Bronchial epithelial cell (primary cell): ENCODE data around the gene HSPBP1. TPM values are rescaled to one million over a fixed set of nuclear protein-coding genes. Genes with fewer than 3 reads are reported as not detected.
A peak's percentile ranks its signal among the peaks of the same experiment; 100 is the strongest.

Experiments
- DNase-seq: peaks from one replicate; pipeline ENCODE4 v3.0.0-alpha.2; 2010; ENCODE audit warnings: low read depth
- FAIRE-seq: peaks from 2 replicates; lab custom pipeline; 2011; peaks lifted over from hg19 to GRCh38; lab: Jason Lieb, UNC
- H3K27me3 ChIP-seq: 2 replicates; pipeline ENCODE4 v1.5.1; 2011; ENCODE audit warnings: low read length; ENCODE audit not compliant: control insufficient read depth, insufficient read depth
- H3K36me3 ChIP-seq: 2 replicates; pipeline ENCODE4 v1.5.1; 2011; ENCODE audit warnings: low read length; ENCODE audit not compliant: control insufficient read depth, insufficient read depth
- H3K4me3 ChIP-seq: 2 replicates; pipeline ENCODE4 v1.5.1; 2011; ENCODE audit warnings: mild to moderate bottlenecking, low read depth, low read length, control low read depth
- total RNA-seq: library from RNA; depleted of rRNA; stranded (reverse); fragments of >200 nt; gene quantifications from 2 replicates; pipeline ENCODE4 v1.2.1, GENCODE V29; 2014
- TF ChIP-seq, protein P1 (sequence below): IDR thresholded peaks from 2 replicates; pipeline ENCODE4 v1.5.1; 2011; ENCODE audit warnings: mild to moderate bottlenecking, moderate library complexity, low read length, control low read depth, inconsistent platforms; ENCODE audit not compliant: insufficient read depth, severe bottlenecking

Gene HSPBP1
- total RNA-seq, 1 donor from 2014 or later, result 37.1 TPM

GRCh38 chr19:55284405-55285058 is 4.6 kb upstream of the HSPBP1 start:
- no peak for FAIRE-seq
- TF ChIP-seq, protein P1, sequence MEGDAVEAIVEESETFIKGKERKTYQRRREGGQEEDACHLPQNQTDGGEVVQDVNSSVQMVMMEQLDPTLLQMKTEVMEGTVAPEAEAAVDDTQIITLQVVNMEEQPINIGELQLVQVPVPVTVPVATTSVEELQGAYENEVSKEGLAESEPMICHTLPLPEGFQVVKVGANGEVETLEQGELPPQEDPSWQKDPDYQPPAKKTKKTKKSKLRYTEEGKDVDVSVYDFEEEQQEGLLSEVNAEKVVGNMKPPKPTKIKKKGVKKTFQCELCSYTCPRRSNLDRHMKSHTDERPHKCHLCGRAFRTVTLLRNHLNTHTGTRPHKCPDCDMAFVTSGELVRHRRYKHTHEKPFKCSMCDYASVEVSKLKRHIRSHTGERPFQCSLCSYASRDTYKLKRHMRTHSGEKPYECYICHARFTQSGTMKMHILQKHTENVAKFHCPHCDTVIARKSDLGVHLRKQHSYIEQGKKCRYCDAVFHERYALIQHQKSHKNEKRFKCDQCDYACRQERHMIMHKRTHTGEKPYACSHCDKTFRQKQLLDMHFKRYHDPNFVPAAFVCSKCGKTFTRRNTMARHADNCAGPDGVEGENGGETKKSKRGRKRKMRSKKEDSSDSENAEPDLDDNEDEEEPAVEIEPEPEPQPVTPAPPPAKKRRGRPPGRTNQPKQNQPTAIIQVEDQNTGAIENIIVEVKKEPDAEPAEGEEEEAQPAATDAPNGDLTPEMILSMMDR, result no peak
- Histone ChIP-seq H3K4me3 (no peak overlapping the region), H3K36me3 (no peaks in the 10 kb centered on the region), H3K27me3 (peaks cover 4% of the 10 kb centered on the region)
- no peak for DNase-seq

DNA sequence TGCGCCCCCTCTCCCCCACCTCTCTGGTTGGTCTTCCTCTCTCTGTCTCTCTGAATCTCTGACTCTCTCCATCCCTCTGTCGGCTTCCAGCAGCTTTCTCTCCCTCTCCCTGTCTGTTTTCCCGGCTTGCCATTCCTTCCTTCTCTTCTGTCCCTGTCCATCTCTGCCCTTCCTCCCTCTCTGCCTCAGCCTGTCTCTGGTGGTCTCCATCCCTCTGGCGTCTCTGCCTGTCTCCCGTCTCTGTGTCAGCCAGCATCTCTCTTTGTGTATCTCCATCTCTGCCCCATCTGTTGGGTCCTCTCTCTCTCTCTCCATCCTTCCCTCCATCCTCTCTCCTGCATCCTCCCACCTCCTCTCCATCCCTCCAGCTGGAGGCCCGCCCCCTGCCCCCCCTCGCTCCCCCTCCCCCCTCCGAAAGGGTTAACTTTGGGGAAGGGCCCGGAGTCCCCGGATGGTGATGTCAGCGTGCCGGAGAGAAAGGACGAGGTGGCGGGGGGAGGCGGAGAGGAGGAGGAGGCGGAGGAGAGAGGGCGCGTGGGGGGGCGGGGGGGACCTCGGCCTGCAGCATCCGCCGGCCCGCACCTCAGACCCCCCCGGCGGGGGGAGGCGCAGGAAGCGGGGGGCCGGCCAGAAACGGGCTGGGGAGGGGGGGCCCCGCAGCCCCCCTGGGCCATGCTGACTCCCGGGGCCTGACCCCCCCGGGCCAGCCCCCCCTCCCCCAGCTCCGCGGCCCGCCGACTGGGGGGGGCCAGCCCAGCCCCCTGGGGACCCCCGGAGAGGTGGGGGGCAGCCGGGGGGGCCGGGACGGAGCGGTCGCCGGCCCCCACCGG is 3.9 kb upstream of the HSPBP1 start, which contains the start of gene BRSK1:
TSS of gene BRSK1 (plus strand) at position 450 of the 830 bp plus-strand sequence. CDS start 446 bp downstream, outside the sequence.
- DNase-seq (no peak), FAIRE-seq (no peak)
- TF ChIP-seq, protein P1, result no peak
- no peak within 1 kb of the TSS for H3K4me3 ChIP-seq
- peaks cover 4% of the 10 kb centered on the region for H3K27me3 ChIP-seq
- H3K36me3 ChIP-seq, result no peaks in the 10 kb centered on the region

DNA sequence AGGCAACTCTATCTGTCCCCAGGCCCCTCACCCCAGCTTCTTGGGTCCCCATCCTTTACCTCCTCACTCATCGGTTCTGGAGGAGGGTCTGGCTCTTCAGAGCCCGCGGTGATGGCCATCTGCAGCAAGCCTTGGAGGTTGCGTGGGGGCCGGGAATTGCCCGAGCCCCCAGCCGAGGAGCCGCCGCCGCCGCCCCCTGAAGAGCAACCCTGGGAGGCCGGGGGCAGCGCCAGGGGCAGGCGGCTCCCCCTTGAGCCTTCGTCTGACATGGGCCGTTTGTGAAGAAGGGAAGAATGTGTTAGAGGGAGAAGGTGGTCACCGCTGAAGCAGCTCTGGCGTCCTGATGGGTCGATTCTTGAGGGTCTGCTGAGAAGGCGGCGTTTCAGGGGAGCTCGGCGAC is 570 bp downstream of the HSPBP1 start:
- TF ChIP-seq, protein P1, result no peak

DNA sequence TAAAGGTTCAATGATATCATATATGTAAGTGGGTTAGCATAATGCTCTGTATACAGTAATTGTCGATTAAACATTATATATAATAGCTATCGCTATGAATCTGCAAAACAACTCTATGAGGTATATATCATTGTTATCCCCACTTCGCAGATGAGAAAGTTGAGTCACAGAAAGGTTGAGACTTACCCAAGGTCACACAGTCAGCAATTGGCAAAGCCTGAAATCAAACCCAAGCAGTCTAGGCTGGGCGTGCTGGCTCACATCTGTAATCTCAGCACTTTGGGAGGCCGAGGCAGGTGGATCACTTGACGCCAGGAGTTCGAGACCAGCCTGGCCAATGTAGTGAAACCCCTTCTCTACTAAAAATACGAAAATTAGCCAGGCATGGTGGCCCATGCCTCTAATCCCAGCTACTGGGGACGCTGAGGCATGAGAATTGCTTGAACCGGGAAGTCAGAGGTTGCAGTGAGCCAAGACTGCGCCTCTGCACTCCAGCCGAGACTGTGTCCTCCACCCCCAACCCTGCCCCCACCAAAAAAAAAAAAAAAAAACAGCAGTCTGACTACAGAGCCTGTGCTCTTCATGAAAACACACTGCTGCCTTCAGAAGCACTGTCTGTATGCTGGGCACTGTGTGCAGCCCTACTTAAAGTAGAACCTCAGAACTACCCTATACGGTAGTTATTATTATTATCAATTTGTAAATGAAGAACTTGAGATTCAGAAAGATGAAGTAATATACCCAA is 1.3 kb downstream of the HSPBP1 start:
- H3K4me3 ChIP-seq, result no peak overlapping the region
- peaks cover 3% of the 10 kb centered on the region for H3K27me3 ChIP-seq
- TF ChIP-seq, protein P1, result no peak
- no peak for FAIRE-seq
- DNase-seq, result no peak
- peaks cover 14% of the 10 kb centered on the region for H3K36me3 ChIP-seq

More for the DNA sequence above, 570 bp downstream of the HSPBP1 start:
- Histone ChIP-seq H3K27me3 (peaks cover 4% of the 10 kb centered on the region), H3K36me3 (peaks cover 12% of the 10 kb centered on the region), H3K4me3 (peak overlapping the region; percentile 90)
- DNase-seq (no peak), FAIRE-seq (no peak)

GRCh38 chr19:55277494-55277893 is 2.4 kb downstream of the HSPBP1 start:
- TF ChIP-seq, protein P1, result no peak
- no peak for FAIRE-seq

More at GRCh38 chr19:55277494-55277893, 2.4 kb downstream of the HSPBP1 start:
- Histone ChIP-seq H3K27me3 (no peaks in the 10 kb centered on the region), H3K36me3 (peaks cover 16% of the 10 kb centered on the region), H3K4me3 (no peak overlapping the region)
- no peak for DNase-seq
